Right renal pelvis (tissue), 4 donors: ENCODE measurements around the gene KCNMA1. TPM values are rescaled to one million over a fixed set of nuclear protein-coding genes. Genes with fewer than 3 reads are reported as not detected.
"Not testable (repeated sequence)": the region's sequence is repeated elsewhere in the genome, so short reads cannot be mapped to it uniquely, and the experiment has no call there.

Source experiments
- DNase-seq, 4 donors: peaks; one replicate each; pipeline ENCODE4 v3.0.0-alpha.2; 2013; ENCODE audit warnings: low read depth in 4 of 4, low spot score in 3 of 4, missing footprints in 1 of 4
- polyA plus RNA-seq, 4 donors: library from polyadenylated mRNA; unstranded; fragments of 120-200 nt; gene quantifications; one replicate each; pipeline ENCODE4 v1.2.1, GENCODE V29; 2013; ENCODE audit not compliant: insufficient read length in 4 of 4

KCNMA1 gene
- polyA plus RNA-seq, 4 donors: 2.9 to 4.8 (median 3.8) TPM

- no peak for DNase-seq
Observed at GRCh38 chr10:77428691-77429395, 208.8 kb downstream of the KCNMA1 start.

- DNase-seq: no peak
Observed at GRCh38 chr10:77424257-77424656, 213.4 kb downstream of the KCNMA1 start.

DNA sequence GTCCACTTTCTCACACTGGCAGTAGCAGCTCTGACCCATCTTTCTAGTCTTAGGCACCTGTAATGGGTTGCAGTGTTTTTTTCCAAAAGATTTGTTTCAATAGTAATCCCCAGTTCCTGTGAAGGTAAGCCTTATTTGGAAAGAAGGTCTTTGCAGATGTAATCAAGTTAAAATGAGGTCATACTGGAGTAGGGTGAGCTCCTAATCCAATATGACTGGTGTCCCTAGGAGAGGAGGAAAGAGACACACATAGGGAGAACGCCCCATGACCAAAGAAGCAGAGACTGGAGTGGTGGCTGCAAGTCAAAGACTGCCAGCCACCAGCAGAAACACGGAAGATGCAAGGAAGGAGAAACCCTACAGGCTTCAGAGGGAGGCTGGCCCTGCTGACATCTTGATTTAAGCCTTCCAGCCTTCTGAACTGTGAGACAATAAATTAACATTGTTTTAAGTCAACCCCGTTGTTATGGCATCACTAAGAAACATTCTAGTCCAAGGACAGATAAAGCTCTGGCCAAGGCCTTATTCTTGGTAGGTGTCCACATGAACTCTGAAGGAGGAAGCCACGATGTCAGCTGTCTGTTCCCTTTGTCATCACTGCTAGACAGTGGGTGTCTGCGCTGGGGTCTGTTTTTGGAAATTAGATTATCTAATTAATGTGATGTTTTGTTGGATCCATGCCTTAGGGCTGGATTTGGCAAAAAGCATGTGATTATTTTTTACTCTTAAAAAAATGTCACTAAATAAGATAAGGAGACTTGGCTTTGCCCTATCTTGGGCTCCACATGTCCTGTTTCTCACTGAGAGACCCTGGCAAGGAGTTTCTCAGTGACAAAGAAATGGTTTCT lies 214.9 kb downstream of the KCNMA1 start:
- peak in 1 of 4 donors; percentile 16 for DNase-seq

- DNase-seq: no peak
Observed at GRCh38 chr10:77421591-77421990, 216.0 kb downstream of the KCNMA1 start.

- no peak for DNase-seq
Observed at GRCh38 chr10:77420947-77421523, 216.6 kb downstream of the KCNMA1 start.

GRCh38 chr10:77419979-77420378 lies 217.6 kb downstream of the KCNMA1 start:
- DNase-seq: no peak

- no peak for DNase-seq
Observed at GRCh38 chr10:77419056-77419455, 218.6 kb downstream of the KCNMA1 start.

DNA sequence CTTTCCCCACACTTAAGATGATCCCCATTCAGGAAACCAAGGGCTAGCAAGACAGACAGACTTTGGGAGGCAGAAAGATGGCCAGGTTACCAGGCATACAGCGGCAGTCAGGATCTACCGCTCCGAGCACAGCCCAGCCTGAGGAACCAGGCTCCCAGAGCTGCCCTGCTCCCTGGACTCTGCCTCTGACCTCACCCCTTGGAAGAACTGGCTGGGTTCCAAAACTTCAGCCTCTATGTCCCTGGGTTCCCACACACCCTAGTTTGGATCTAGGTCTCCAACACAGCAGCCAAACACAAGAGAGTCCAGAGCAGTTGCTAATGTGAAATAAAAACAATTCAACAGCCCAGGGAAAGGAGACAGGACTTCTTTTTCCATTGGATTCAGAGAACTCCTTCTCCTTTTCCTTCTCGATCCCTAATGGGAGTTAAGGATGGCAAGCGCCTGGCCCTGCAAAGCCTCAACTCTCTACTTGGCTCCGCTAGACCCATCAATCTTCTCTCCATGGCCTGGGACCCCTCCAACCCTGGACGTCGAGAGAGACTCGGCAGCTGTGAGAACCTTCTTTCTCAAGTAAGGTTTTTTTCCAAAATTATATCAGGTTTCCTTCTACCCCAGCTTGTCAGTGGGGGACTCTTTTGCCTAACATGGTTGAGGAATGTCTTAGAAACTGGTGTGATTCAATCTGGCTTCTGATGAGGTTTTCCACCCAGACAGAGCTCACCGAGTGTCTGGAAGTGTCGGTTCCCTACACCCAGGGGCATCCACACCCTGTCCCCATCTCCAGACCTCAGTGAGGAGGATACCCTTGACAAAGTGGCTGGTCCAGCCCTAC lies 219.6 kb downstream of the KCNMA1 start:
- DNase-seq: no peak

GRCh38 chr10:77417359-77417758 lies 220.2 kb downstream of the KCNMA1 start:
- DNase-seq: no peak

- no peak for DNase-seq
Observed at GRCh38 chr10:77416311-77417135, 221.1 kb downstream of the KCNMA1 start.

GRCh38 chr10:77415313-77415960 lies 222.2 kb downstream of the KCNMA1 start:
- DNase-seq: no peak

GRCh38 chr10:77413231-77413630 lies 224.4 kb downstream of the KCNMA1 start:
- DNase-seq: no peak

DNA sequence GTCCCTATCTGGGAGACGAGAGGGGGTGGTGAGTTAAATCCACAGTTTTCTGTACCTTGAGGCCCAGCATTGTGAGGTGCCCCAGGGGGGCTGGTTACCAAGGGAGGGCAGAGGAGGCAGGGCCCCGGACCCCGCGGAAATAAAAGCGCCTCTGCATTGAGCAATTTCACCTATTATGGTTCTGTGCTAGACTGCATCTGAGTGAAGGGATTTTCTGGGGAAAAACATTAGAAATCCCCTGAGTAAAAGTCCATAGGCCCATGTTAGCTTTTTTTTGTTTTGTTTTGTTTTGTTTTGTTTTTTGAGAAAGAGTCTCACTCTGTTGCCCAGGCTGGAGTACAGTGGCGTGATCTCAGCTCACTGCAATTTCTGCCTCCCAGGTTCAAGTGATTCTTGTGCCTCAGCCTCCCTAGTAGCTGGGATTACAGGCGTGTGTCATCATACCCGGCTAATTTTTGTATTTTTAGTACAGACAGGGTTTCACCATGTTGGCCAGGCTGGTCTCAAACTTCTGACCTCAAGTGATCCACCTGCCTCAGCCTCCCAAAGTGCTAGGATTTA lies 225.0 kb downstream of the KCNMA1 start:
- DNase-seq: not testable (repeated sequence)

DNA sequence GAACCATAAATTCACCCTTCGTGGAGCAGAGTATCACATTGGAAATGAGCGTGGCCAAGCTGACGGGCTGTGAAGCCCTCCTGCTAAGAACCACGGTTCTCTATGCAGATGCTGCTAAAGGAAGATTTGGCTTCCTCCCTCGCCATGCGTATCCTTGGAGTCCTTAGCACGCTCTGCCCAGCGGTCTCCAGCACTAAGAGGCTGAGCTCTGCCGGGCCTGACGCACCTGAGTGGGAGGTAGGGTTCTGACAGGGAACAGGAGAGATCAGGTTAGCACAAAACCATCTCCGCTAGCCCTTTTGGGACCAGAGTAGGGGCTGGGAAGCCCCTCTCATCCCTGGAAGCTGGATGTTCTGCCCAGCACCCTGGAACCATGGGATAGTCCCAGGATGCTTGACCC lies 225.8 kb downstream of the KCNMA1 start:
- DNase-seq: no peak

GRCh38 chr10:77410523-77410922 lies 227.1 kb downstream of the KCNMA1 start:
- no peak for DNase-seq

- no peak for DNase-seq
Observed at GRCh38 chr10:77409697-77410471, 227.7 kb downstream of the KCNMA1 start.

- no peak for DNase-seq
Observed at GRCh38 chr10:77408259-77408658, 229.3 kb downstream of the KCNMA1 start.

- no peak for DNase-seq
Observed at GRCh38 chr10:77406764-77407430, 230.7 kb downstream of the KCNMA1 start.
